Measurements from ENCODE around the gene LIMK2.

LIMK2 gene

GRCh38 chr22:31277741-31278140 lies 65.6 kb downstream of the LIMK2 start:
- peak overlapping the region; percentile 90 for H3K27ac Mint-ChIP-seq
- H3K36me3 Mint-ChIP-seq (ENCODE audit: low read depth): peaks cover 24% of the 10 kb centered on the region
- H3K27me3 Mint-ChIP-seq (ENCODE audit: low read depth, poor library complexity): peaks cover 3% of the 10 kb centered on the region
- TF ChIP-seq CTCF (IDR thresholded peaks at IDR 0.05): no peak
- H3K4me1 Mint-ChIP-seq: peaks cover 20% of the 10 kb centered on the region
- H3K4me3 Mint-ChIP-seq: no peak overlapping the region
- no peaks in the 10 kb centered on the region for H3K9me3 Mint-ChIP-seq
- DNase-seq: no peak

GRCh38 chr22:31278151-31278621 lies 66.1 kb downstream of the LIMK2 start:
- peak overlapping the region; percentile 90 for H3K27ac Mint-ChIP-seq
- peaks cover 21% of the 10 kb centered on the region for H3K36me3 Mint-ChIP-seq (ENCODE audit: low read depth)
- no peak for DNase-seq

DNA sequence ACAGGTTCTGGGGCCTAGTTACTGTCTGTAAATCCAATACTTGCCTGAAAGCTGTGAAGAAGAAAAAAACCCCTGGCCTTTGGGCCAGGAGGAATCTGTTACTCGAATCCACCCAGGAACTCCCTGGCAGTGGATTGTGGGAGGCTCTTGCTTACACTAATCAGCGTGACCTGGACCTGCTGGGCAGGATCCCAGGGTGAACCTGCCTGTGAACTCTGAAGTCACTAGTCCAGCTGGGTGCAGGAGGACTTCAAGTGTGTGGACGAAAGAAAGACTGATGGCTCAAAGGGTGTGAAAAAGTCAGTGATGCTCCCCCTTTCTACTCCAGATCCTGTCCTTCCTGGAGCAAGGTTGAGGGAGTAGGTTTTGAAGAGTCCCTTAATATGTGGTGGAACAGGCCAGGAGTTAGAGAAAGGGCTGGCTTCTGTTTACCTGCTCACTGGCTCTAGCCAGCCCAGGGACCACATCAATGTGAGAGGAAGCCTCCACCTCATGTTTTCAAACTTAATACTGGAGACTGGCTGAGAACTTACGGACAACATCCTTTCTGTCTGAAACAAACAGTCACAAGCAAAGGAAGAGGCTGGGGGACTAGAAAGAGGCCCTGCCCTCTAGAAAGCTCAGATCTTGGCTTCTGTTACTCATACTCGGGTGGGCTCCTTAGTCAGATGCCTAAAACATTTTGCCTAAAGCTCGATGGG lies 66.7 kb downstream of the LIMK2 start:
- H3K27ac Mint-ChIP-seq: peak overlapping the region; percentile 90
- H3K27me3 Mint-ChIP-seq (ENCODE audit: low read depth, poor library complexity): peaks cover 3% of the 10 kb centered on the region
- DNase-seq: no peak
- peaks cover 18% of the 10 kb centered on the region for H3K36me3 Mint-ChIP-seq (ENCODE audit: low read depth)
- no peak overlapping the region for H3K4me3 Mint-ChIP-seq
- H3K9me3 Mint-ChIP-seq: no peaks in the 10 kb centered on the region
- peaks cover 27% of the 10 kb centered on the region for H3K4me1 Mint-ChIP-seq
- TF ChIP-seq CTCF (IDR thresholded peaks at IDR 0.05): no peak

More at GRCh38 chr22:31278151-31278621, 66.1 kb downstream of the LIMK2 start:
- Mint-ChIP-seq H3K27me3 (ENCODE audit: low read depth, poor library complexity) (peaks cover 3% of the 10 kb centered on the region), H3K4me1 (peaks cover 23% of the 10 kb centered on the region), H3K4me3 (no peak overlapping the region), H3K9me3 (no peaks in the 10 kb centered on the region)
- TF ChIP-seq CTCF (IDR thresholded peaks at IDR 0.05): no peak

DNA sequence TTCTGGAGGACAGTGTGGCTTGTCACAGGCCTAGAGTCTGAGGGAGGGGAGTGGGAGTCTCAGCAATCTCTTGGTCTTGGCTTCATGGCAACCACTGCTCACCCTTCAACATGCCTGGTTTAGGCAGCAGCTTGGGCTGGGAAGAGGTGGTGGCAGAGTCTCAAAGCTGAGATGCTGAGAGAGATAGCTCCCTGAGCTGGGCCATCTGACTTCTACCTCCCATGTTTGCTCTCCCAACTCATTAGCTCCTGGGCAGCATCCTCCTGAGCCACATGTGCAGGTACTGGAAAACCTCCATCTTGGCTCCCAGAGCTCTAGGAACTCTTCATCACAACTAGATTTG lies 67.2 kb downstream of the LIMK2 start:
- Mint-ChIP-seq H3K9me3 (no peaks in the 10 kb centered on the region), H3K36me3 (ENCODE audit: low read depth) (peaks cover 13% of the 10 kb centered on the region), H3K4me3 (no peak overlapping the region), H3K4me1 (peaks cover 31% of the 10 kb centered on the region), H3K27ac (peak overlapping the region; percentile 90), H3K27me3 (ENCODE audit: low read depth, poor library complexity) (peaks cover 3% of the 10 kb centered on the region)
- TF ChIP-seq CTCF (IDR thresholded peaks at IDR 0.05): no peak
- DNase-seq: no peak

- no peak overlapping the region for H3K4me3 Mint-ChIP-seq
- H3K27me3 Mint-ChIP-seq (ENCODE audit: low read depth, poor library complexity): peaks cover 3% of the 10 kb centered on the region
- no peak overlapping the region for H3K27ac Mint-ChIP-seq
- H3K4me1 Mint-ChIP-seq: peaks cover 38% of the 10 kb centered on the region
- DNase-seq: no peak
- no peaks in the 10 kb centered on the region for H3K9me3 Mint-ChIP-seq
- peaks cover 7% of the 10 kb centered on the region for H3K36me3 Mint-ChIP-seq (ENCODE audit: low read depth)
- TF ChIP-seq CTCF (IDR thresholded peaks at IDR 0.05): no peak
These were observed 67.9 kb downstream of the LIMK2 start for GRCh38 chr22:31279821-31280505.
